DND-41 (cell line): ENCODE measurements around the gene OR7C2.

Experiments
- ATAC-seq: fragments of 200-7000 bp; cut with Tn5 transposase; 3 replicates; pipeline ENCODE4 v1.9.1; 2021; ENCODE audit warnings: low read depth; ENCODE audit not compliant: insufficient read depth
- DNase-seq: peaks from one replicate; pipeline ENCODE4 v3.0.0-alpha.2; 2020
- H2AFZ ChIP-seq: 2 replicates; pipeline ENCODE4 v1.6.0; 2012; ENCODE audit warnings: low read depth, low read length
- H3K27ac ChIP-seq: 2 replicates; pipeline ENCODE4 v1.5.1; 2012; ENCODE audit warnings: low read length, inconsistent platforms
- H3K27me3 ChIP-seq: fragments of 200-600 bp; sonication (generic); 2 replicates; pipeline ENCODE4 v1.6.0; 2012; ENCODE audit warnings: low read length, mild to moderate bottlenecking, inconsistent platforms; ENCODE audit not compliant: insufficient read depth, poor library complexity
- H3K36me3 ChIP-seq: 2 replicates; pipeline ENCODE4 v1.5.1; 2012; ENCODE audit warnings: low read length, inconsistent platforms; ENCODE audit not compliant: insufficient read depth
- H3K4me1 ChIP-seq: 2 replicates; pipeline ENCODE4 v1.5.1; 2012; ENCODE audit warnings: mild to moderate bottlenecking, low read length; ENCODE audit not compliant: insufficient read depth
- H3K4me2 ChIP-seq: 2 replicates; pipeline ENCODE4 v1.6.0; 2012; ENCODE audit warnings: mild to moderate bottlenecking, moderate library complexity, low read length, inconsistent platforms; ENCODE audit not compliant: insufficient read depth
- H3K4me3 ChIP-seq, 2 experiments: fragments of 200-600 bp in 1 of 2; shearing (Covaris generic) in 1 of 2; 2 replicates each; pipeline ENCODE4 v1.5.1; 2012 to 2016; ENCODE audit warnings: inconsistent platforms in 2 of 2, low read length in 2 of 2, mild to moderate bottlenecking in 2 of 2, low read depth in 1 of 2, moderate library complexity in 1 of 2
- H3K79me2 ChIP-seq: 2 replicates; pipeline ENCODE4 v1.6.0; 2012; ENCODE audit warnings: low read length, inconsistent platforms; ENCODE audit not compliant: insufficient read depth
- H3K9ac ChIP-seq: 2 replicates; pipeline ENCODE4 v1.6.0; 2012; ENCODE audit warnings: low read depth, mild to moderate bottlenecking, inconsistent platforms, low read length, moderate library complexity
- H3K9me3 ChIP-seq: 2 replicates; pipeline ENCODE4 v1.5.1; 2012; ENCODE audit warnings: low read length, moderate library complexity, mild to moderate bottlenecking, inconsistent platforms; ENCODE audit not compliant: insufficient read depth, severe bottlenecking
- H4K20me1 ChIP-seq: 2 replicates; pipeline ENCODE4 v1.6.0; 2012; ENCODE audit warnings: low read length; ENCODE audit not compliant: insufficient read depth
- CTCF ChIP-seq: IDR thresholded peaks from 2 replicates; pipeline ENCODE4 v1.5.1; 2012; ENCODE audit warnings: borderline replicate concordance, low read length, moderate library complexity, mild to moderate bottlenecking; ENCODE audit not compliant: poor library complexity, severe bottlenecking; ENCODE audit errors: extremely low read depth
- EZH2 ChIP-seq: IDR thresholded peaks from 3 replicates; pipeline ENCODE4 v1.6.1; 2012; ENCODE audit warnings: borderline replicate concordance, low read depth, mild to moderate bottlenecking, moderate library complexity, low read length, inconsistent platforms; ENCODE audit not compliant: severe bottlenecking

The OR7C2 gene

GRCh38 chr19:14977128-14977527 is 35.8 kb downstream of the OR7C2 start:
- Histone ChIP-seq H2AFZ (no peak overlapping the region), H3K4me1 (no peaks in the 10 kb centered on the region), H3K79me2 (no peaks in the 10 kb centered on the region), H3K9ac (no peak overlapping the region), H4K20me1 (no peaks in the 10 kb centered on the region; the same call in 1 of the 2 replicates), H3K27ac (no peak overlapping the region), H3K4me3 (no peak overlapping the region), H3K4me2 (no peak overlapping the region), H3K9me3 (no peaks in the 10 kb centered on the region), H3K36me3 (no peaks in the 10 kb centered on the region), H3K27me3 (peaks cover 9% of the 10 kb centered on the region)
- DNase-seq (no peak), ATAC-seq (no peak)
- TF ChIP-seq EZH2 (no peak), CTCF (no peak)

GRCh38 chr19:14978161-14978776 is 37.0 kb downstream of the OR7C2 start:
- Histone ChIP-seq H3K27me3 (peaks cover 9% of the 10 kb centered on the region), H3K4me2 (no peak overlapping the region), H3K9ac (no peak overlapping the region), H3K9me3 (no peaks in the 10 kb centered on the region), H3K4me1 (no peaks in the 10 kb centered on the region), H4K20me1 (no peaks in the 10 kb centered on the region; the same call in 1 of the 2 replicates), H3K27ac (no peak overlapping the region), H2AFZ (no peak overlapping the region), H3K4me3 (no peak overlapping the region), H3K79me2 (no peaks in the 10 kb centered on the region), H3K36me3 (no peaks in the 10 kb centered on the region)
- DNase-seq: no peak
- ATAC-seq: no peak
- TF ChIP-seq CTCF: no peak
- no peak for TF ChIP-seq EZH2

- Histone ChIP-seq H2AFZ (no peak within 1 kb of the TSS), H4K20me1 (no peaks in the 10 kb centered on the region; the same call in 1 of the 2 replicates)
- no peak for DNase-seq
Observed at GRCh38 chr19:14979476-14980255, 38.4 kb downstream of the OR7C2 start, which contains the start of gene SLC1A6. Gene SLC1A6 (minus strand): TSS chr19:14979864. CDS start chr19:14972910, 6,954 bp downstream.

More at GRCh38 chr19:14979476-14980255, 38.4 kb downstream of the OR7C2 start, which contains the start of gene SLC1A6:
- no peak within 1 kb of the TSS for H3K4me3 ChIP-seq
- H3K79me2 ChIP-seq: no peaks in the 10 kb centered on the region
- no peaks in the 10 kb centered on the region for H3K9me3 ChIP-seq
- peaks cover 9% of the 10 kb centered on the region for H3K27me3 ChIP-seq
- H3K4me1 ChIP-seq: no peaks in the 10 kb centered on the region
- TF ChIP-seq EZH2 (no peak), CTCF (no peak)
- H3K9ac ChIP-seq: no peak within 1 kb of the TSS
- no peaks in the 10 kb centered on the region for H3K36me3 ChIP-seq
- no peak for ATAC-seq
- no peak within 1 kb of the TSS for H3K4me2 ChIP-seq
- no peak within 1 kb of the TSS for H3K27ac ChIP-seq
